GM19468 (cell line): ENCODE data around the gene MICALL1.

Experiments
- ATAC-seq: cut with Tn5 transposase; IDR thresholded peaks from one replicate; pipeline ENCODE4 v1.9.1; 2021; ENCODE audit warnings: mild to moderate bottlenecking, moderate library complexity, moderate number of reproducible peaks; ENCODE audit not compliant: unreplicated experiment; ENCODE audit errors: extremely low read depth

Gene MICALL1

DNA sequence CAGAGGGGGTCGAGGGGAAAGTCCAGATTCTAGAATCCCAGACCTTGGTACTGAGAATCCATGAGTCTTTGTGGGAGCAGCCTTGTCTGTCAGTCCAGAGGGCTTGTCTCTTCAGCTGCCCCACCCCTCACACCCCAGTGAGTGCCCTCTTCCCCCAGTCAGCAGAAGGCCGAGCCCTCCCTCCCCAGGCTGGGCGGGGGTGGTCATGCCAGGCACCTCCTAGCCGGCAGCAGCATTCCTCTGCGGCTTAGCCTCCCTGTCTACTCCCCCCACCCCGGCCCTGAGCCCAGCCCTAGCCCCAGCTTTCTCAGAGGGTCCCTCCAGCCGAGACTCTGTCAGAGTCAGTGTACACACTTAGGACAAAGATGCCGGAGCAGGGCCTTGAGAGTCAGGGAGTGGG, 73.7 kb downstream of the MICALL1 start:
- ATAC-seq: no peak

DNA sequence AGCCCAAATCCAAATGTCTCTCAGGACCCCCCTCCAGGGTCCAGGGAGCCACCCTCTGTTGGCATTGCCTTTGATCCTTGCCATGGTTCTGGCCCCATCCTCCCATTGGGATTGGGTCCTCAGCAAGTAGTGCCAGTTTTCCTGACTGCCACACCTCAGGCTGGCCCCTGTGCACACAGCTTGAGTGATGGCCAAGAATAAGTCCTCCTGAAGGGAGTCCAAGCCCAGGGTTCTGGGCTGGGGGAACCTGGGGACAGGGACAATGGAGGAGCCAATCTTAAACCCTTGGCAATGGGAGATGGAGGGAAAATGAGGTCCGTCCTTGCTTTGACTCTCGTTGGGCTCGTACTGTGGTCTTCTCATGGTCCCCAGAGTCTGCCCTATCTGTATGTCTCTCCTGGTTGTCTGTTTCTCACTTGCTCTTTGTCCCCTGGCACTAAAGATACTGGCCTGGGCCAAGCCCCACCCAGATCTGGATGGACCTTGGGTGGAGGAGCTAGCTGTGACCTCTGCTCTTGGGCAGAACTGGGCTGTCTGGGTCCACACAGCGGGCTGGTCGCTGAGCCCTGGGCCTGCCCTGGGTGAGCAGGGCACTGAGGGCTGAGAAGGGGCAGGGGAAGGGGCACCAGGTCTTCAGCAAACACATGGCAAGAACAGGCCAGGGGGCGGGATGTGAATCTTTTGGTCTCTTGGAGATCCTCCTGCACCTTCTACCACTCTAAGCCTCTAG, 75.3 kb downstream of the MICALL1 start:
- no peak for ATAC-seq

DNA sequence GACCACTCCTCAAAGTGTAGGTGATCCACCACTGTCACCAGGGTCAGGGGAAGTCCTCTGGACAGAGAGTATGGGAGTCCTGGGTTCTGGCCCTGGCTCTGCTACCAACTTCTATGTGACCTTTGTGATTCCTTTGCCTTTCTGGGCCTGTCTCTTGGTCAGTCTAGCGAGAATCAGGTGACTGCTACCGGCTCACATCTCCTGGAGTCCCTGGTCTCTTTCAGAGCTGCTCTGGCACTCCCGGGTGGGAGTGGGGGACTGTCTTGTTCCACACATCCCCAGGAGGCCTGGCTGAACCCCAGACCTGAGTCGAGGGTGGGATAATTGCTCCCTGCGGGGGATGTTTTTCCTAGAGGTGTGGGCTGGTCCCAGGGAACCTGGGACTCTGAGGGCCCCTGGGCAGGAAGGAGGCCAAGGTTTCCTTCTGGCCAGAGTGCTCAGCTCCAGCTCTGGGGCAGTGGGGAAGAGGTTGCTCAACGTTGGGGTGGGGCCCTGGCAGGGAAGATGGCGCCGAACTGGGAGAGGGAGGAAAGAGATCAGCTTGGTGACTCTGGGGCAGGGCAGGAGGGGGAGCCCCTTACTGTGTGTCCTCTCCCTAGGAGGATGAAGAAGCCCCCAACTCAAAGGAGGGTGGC, 76.2 kb downstream of the MICALL1 start:
- no peak for ATAC-seq

DNA sequence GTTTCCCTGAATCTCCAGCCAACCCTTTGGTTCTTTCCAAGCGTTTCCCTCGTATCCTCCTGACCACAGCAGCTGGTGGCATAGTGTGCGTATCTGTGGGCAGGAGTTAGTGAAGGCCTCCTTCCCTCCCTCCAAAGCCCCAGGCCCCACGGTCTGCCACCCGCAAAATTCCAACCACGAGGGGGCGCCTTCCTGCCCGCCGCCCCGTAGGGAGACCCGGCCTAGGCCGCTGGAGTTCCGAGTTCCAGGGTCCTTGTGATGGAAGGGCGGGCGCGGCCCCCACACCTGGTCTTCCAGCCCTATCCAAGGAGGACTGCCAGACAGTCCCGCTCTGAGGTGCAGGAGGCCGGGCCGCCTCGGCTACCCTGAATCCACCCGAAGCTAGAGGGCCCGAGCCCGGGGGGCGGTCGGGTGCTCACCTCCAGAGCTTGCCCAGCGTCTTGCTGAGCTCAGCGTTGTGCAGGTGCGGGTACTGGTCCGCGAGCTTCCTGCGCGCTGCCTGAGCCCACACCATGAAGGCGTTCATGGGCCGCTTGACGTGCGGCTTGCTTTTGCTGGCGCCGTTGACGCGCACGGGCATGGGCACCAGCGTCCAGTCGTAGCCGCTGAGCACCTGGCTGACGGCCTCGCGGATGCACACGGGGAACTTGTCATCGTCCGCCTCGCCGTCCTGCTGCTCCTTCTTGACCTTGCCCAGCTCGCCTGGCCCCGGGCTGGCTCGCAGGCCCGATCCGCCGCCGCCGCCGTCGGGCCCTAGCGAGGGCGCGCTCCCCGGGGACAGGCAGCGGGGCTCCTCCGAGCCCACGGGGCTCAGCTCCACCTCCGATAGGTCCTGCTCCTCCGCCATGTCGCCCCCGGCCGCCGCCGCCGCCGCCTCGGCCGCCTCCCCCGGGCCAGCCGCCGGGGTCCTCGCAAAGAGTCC, 77.1 kb downstream of the MICALL1 start:
- no peak for ATAC-seq

DNA sequence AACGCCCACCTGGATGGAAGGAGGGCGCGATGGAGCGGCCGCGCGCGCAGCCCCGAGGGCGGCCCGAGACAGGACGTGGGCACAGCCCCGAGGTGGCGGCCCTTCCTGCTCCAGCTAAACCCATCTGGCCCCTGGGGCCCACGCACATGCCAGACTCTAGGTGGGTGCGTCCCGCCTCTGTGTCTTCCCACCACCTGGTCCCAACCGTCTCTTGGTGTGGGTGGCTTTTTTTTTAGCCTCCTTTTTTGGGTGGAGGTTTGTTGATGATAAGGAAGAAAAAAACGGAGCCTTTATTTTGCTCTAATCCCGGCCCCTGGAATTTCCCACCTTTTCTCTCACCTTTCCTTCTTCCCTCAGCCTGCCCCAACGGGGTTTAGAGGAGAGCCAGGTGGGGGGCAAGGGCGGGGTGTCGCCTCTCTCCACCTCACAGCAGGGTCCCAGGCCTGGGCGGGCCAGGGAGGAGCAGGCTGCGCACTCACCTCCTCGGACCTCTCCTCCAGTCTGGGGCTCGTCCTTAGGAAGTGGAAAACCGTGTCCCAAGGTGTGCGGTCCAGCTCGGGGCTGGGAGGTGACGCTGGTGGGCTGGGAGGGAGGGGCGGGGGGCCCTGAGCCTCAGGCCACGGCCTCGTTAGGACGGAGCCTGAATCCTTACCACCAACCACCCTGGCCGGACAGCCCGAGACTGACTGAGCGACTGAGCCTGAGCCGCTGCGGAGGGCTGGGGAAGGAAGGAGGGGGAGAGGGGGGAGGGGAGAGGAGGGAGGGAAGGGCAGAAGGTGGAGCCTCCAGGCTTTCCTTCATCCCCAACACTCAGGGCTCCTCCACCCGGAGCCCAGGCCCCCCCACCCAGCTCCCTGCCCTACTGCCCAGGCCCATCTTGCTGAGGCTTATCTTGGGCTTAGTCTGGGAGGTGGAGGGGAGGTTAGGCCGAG, 78.0 kb downstream of the MICALL1 start, which contains the start of gene SOX10:
Gene SOX10, minus strand, starts transcription at position 696 of the 932 bp plus-strand sequence. CDS start 771 bp downstream, outside the sequence.
- no peak for ATAC-seq

DNA sequence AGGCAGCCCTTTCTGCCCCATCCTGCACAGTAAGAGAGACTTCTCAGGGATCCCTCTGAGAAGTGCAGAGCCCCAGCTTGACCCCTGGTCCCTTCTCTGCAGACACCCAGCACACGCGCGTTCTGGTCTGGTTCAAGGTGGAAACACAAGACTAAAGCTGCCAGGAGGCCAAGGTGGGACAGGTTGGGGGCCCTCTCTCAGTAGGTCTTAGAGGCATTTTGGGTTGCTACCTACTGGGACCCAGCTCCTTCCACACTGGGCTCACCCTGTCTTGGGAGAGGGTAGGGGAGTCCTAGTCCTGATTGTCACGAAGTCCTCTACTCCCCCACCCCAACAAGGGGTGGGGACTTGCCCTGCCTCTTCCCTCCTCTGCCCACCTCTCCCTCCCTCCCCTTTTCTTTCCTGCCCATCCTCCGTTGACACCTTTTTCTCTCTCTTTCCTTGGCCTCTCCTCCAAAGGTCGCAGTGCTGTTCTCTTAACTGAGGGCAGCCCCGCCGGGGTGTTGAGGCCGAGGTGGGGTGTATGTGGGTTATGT, 79.0 kb downstream of the MICALL1 start:
- ATAC-seq: no peak

DNA sequence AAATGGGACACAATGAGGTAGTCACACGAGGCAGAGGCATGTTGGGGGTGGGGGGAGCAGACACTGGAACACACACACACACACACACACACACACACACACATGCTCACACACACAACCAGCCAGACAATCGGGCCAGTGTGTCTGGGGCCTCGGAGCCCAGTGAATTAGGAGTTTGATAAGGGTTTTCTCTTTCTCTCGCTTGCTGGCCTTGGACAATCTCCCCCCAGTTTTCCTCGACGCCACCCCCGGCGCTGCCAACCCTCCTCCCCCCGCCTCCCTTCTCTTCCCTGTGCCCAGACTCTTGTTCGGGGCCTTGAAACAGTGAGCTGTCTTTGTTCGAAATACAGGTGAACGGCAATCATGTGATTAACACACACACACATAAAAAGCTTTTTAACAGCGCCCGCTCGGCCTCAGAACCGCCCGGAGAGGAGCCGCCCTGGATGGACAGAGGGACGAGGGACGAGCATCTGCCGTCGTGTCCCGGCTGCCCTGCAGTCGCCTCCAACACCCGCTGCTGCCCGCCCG, 79.7 kb downstream of the MICALL1 start:
- no peak for ATAC-seq

DNA sequence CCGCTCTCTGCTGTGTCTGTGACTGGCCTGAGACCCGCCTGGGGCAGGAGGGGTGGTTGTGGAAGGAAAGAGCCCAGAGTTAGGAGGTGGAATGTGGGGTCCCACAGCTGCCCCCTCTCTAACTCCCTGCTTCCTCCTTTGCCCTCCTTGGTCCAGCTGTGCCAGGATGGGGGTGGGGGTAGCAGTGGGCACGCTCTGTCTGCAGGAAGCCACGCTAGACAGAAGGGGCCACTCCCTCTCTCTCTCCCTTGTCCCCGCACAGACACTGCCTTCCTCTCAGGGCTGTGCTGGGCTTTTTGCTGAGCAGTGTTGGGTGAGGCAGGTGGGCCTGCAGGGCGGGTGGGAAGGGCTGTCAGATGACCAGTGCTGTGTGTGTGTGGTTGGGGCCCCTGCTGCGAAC, 80.3 kb downstream of the MICALL1 start:
- ATAC-seq: no peak

DNA sequence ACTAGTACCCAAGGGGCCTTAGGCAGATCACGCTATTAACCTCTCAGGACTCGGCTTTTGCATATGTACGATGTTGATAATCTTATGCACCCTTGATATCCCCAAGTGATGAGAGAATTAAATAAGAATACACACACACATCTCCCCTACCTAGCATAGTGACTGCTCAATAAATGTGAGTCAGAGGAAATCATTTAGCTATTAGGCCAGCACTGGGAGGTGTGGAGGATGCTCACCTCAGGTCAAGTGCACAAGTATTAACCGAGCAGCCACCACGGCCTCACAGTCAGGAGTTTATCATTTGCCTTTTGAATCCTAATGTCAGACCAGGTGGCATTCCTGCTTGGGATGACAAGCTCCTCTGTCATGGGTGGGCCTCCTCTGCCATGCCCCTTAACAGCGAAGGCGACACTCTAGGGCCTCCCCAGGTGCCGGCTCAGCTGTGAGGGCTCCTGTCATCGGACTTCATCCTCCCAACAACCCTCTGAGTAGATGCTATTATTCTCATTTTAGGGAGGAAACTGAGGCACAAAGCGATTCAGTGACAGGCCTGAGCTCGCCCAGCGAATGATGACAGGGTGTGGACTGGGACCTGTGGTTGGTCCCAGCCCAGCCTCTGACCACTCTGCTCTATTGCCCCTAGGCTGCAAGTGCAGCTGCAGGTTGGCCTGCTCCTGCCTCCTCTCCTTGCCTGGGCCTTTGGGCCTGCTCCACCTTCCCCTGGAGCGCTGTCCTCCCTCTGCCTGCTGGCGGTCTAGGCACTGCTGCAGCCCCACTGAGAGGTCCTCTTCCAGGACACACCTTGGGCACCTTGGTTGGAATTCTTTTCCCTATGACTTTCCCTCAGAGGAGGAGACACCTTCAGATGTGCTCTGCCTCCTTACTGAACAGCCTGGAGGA, 83.3 kb downstream of the MICALL1 start:
- ATAC-seq: no peak

DNA sequence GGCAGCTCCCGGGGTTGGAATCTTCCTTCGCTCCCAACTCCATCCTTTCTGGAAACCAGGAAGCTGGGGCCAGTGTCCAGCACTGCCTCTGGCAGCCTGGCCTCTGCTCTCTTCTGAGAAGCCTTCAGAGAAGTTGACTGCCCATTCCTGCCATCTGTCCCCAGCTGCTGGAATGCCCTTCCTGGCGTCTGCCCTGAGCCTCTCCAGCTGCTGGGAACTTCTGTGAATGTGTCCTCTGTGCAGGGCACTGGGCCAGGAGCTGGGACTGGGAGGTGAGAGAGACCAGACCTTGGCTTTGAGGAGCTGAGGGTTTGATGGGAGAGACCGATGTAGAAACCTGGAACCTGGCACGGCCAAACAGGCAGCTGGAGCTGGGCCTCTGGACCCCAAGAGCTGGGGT, 84.2 kb downstream of the MICALL1 start:
- no peak for ATAC-seq

DNA sequence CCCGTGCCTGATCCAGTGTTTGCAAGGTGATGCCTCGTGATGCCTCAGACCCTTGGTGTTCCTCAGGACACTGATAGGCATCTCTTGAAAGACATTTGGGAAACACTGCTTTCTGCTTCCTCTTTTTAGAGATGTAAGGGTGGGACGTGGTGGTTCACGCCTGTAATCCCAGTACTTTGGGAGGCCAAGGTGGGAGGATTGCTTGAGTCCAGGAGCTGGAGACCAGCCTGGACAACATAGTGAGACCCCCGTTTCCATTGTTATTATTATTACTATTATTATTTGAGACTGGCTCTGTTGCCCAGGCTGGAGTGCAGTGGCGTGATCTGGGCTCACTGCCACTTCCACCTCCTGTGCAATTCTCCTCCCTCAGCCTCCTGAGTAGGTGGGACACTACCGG, 84.8 kb downstream of the MICALL1 start:
- no peak for ATAC-seq

DNA sequence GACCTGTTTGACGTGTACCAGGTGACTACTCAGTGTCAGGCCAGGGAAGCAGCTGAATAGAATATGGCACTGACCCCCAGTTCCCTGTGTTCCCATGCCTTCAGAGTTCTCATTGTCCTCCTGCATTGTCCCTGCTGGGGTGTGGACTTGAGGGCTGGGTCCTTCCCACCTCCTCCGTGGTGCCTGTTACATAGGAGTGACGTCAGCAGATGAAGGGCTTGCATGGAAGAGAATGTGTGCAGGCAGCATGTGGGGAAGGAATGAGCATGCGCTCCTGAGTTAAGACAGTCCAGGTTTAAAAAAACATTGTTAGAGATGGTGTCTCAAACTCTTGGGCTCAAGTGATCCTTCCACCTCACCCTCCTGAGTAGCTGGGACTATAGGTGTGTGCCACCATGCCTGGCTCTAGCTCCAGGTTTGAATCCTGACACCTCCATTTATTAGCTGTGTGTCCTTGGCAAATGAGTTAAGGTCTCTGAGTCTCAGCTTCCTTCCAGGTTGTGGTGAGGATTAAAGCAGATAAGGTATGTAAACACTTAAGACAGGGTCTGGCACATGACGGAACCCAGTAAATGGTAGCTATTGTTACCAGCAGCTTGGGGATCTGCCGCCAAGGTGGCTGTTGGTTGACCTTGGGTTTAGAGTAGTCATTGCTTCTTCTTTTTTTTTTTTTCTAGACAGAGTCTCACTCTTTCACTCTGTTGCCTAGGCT, 85.8 kb downstream of the MICALL1 start:
- ATAC-seq: no peak
